Measurements from ENCODE around the gene C19orf25. TPM values are rescaled to one million over a fixed set of nuclear protein-coding genes. Genes with fewer than 3 reads are reported as not detected.

The C19orf25 gene
- polyA plus RNA-seq, 1 experiment: 14.5 TPM

DNA sequence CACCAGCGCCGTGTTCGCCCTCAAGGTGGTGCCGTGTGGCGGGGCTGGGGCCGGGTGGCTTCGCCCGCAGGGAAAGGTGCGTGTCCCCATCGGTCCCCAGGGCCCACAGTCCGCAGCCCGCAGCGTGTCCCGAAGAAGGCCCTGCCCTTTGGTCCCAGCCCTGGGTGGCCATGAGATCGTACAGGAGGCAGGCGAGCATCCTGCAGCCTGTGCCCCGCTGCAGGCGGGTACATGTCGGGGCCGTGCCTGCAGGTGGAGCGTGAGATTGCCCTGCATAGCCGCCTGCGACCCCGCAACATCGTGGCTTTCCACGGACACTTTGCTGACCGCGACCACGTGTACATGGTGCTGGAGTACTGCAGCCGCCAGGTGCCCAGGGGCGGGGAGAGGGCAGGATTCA is 46.3 kb upstream of the C19orf25 start:
- no peak for DNase-seq (ENCODE audit: low read depth, low spot score)
- ChIA-PET POLR2A (interaction anchor here (0.6 kb wide), 1 partner anchor 47 kb away, joined by 5 read pairs; no protein-coding TSS in a partner anchor), CTCF (no interaction called here)
- TF ChIP-seq CTCF (IDR thresholded peaks at IDR 0.05; ENCODE audit: low read depth, low read length): no peak
- peaks cover 27% of the 10 kb centered on the region for H3K27me3 ChIP-seq (ENCODE audit: control insufficient read depth, insufficient read depth, low read length)
- H3K9me3 ChIP-seq (ENCODE audit: control insufficient read depth, insufficient read depth, low read length): peaks cover 5% of the 10 kb centered on the region; the same call in 1 of the 2 replicates
- no peak overlapping the region for H3K4me3 ChIP-seq (ENCODE audit: low read depth, low read length)
- no peak overlapping the region for H3K27ac ChIP-seq (ENCODE audit: low read depth, low read length)

DNA sequence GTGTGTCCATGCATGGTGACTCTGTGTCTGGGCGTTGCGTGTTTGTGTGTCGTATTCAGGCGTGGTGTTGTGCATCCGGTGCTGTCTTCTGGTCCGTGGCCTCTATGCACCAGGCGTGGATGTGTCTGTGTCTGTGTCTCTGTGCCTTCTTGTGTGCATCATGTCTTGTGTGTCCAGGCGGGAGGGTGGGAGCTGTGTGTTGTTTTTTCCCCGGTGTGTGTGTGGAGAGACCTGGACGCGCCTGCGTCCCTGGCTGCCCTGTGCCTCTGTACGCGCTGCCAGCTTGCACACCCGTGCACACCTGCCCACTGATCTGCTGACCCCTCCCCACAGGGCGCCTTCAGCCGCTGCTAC is 45.9 kb upstream of the C19orf25 start:
- Histone ChIP-seq H3K27me3 (ENCODE audit: control insufficient read depth, insufficient read depth, low read length) (peaks cover 27% of the 10 kb centered on the region), H3K4me3 (ENCODE audit: low read depth, low read length) (no peak overlapping the region), H3K9me3 (ENCODE audit: control insufficient read depth, insufficient read depth, low read length) (peaks cover 5% of the 10 kb centered on the region; the same call in 1 of the 2 replicates), H3K27ac (ENCODE audit: low read depth, low read length) (no peak overlapping the region)
- POLR2A ChIA-PET: interaction anchor here (0.6 kb wide), 1 partner anchor 48 kb away, joined by 5 read pairs; no protein-coding TSS in a partner anchor
- DNase-seq (ENCODE audit: low read depth, low spot score): no peak
- TF ChIP-seq CTCF (IDR thresholded peaks at IDR 0.05; ENCODE audit: low read depth, low read length): no peak
- CTCF ChIA-PET: no interaction called here

DNA sequence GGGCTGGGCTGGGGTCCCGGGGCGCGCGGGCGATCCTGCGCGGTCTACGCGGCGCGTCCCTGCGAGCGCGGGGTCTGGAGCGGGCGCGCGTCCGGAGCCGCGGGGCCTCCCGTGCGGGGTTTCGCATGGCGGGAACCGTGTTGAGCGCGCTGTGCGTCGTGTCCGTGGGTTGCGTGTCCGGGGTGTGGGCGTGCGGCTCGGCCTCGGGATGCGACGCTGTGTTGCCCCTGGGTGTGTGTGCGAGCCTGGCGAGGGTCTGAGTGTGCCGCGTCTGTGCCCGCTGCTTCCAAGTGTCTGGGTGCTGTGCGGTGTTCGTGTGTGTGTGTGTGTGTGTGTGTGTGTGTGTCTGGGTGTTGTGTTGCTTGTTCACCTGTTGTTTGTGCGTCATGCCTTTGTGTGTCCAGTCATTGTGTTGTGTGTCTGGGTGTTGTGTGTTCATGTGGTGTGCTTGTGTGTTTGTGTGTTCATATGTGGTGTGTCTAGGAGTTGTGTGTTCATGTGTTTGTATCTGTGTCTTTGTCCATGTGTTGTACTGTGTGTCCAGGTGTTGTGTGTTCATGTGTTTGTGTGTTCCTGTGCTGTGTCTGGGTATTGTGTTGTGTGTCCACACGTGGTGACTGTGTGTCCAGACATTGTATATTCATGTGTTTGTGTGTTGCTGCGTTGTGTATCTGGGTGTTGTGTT is 45.4 kb upstream of the C19orf25 start:
- Histone ChIP-seq H3K4me3 (ENCODE audit: low read depth, low read length) (no peak overlapping the region), H3K9me3 (ENCODE audit: control insufficient read depth, insufficient read depth, low read length) (peaks cover 5% of the 10 kb centered on the region; the same call in 1 of the 2 replicates), H3K27me3 (ENCODE audit: control insufficient read depth, insufficient read depth, low read length) (peaks cover 27% of the 10 kb centered on the region), H3K27ac (ENCODE audit: low read depth, low read length) (no peak overlapping the region)
- DNase-seq (ENCODE audit: low read depth, low spot score): no peak
- CTCF ChIA-PET: no interaction called here
- TF ChIP-seq CTCF (IDR thresholded peaks at IDR 0.05; ENCODE audit: low read depth, low read length): no peak
- POLR2A ChIA-PET: no interaction called here

- POLR2A ChIA-PET: no interaction called here
- no peak for DNase-seq (ENCODE audit: low read depth, low spot score)
- peaks cover 5% of the 10 kb centered on the region; the same call in 1 of the 2 replicates for H3K9me3 ChIP-seq (ENCODE audit: control insufficient read depth, insufficient read depth, low read length)
- no peak within 1 kb of the TSS for H3K27ac ChIP-seq (ENCODE audit: low read depth, low read length)
- peaks cover 27% of the 10 kb centered on the region for H3K27me3 ChIP-seq (ENCODE audit: control insufficient read depth, insufficient read depth, low read length)
- TF ChIP-seq CTCF (IDR thresholded peaks at IDR 0.05; ENCODE audit: low read depth, low read length): no peak
- H3K4me3 ChIP-seq (ENCODE audit: low read depth, low read length): no peak within 1 kb of the TSS
- CTCF ChIA-PET: no interaction called here
Observed at GRCh38 chr19:1523412-1524286, 44.6 kb upstream of the C19orf25 start, which contains the start of gene PLK5. Gene PLK5, plus strand, starts transcription at chr19:1524077. Its CDS starts 2,920 bp downstream, at chr19:1526997.

- Histone ChIP-seq H3K27ac (ENCODE audit: low read depth, low read length) (no peak overlapping the region), H3K27me3 (ENCODE audit: control insufficient read depth, insufficient read depth, low read length) (peaks cover 33% of the 10 kb centered on the region), H3K9me3 (ENCODE audit: control insufficient read depth, insufficient read depth, low read length) (peaks cover 8% of the 10 kb centered on the region; the same call in 1 of the 2 replicates), H3K4me3 (ENCODE audit: low read depth, low read length) (no peak overlapping the region)
- no peak for DNase-seq (ENCODE audit: low read depth, low spot score)
- POLR2A ChIA-PET: no interaction called here
- CTCF ChIA-PET: no interaction called here
- TF ChIP-seq CTCF (IDR thresholded peaks at IDR 0.05; ENCODE audit: low read depth, low read length): no peak
Observed at GRCh38 chr19:1522838-1523237, 43.8 kb upstream of the C19orf25 start.

Data from AG04450 (cell line).